ENCODE measurements around the gene CTBP2.

Gene CTBP2

GRCh38 chr10:125022671-125023070, 137.7 kb downstream of the CTBP2 start:
- H3K4me3 ChIP-seq (ENCODE audit: control insufficient read depth, low read depth, low read length) = no peak overlapping the region
- no peak for DNase-seq (ENCODE audit: low read depth)
- TF ChIP-seq CTCF (conservative IDR thresholded peaks at IDR 0.05; ENCODE audit: control insufficient read depth, insufficient read depth, low read depth, low read length) = no peak

DNA sequence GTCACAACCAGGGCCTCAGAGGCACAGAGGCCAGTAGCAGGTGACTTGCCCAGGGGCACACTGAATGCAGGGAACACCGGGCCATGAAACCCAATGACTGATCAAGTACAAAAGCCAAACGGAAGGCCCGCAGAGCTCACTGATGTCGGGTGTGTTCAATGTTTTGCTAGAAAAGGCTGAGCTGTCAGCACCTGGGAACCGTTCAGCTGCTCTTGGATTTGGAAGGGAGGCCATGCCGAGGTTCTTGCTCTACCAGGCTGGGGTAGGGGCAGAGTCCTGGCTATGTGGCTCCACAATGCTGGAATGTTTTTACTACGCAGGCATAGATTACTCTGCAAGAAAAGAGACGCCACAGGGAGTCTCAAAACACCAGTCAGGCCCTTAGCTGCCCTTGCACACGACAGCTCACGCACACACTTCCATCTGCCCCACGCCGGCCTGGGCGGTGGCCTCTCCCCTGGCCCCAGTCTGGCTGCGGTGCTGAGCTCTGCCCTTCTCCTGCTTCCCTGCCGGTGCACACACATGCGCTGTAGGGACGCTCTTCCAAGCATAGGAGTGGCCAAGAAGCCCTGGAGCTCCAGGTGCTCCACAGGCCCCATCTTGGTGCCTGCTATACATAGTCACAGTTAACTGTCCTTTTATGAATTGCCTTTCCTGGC, 138.5 kb downstream of the CTBP2 start:
- TF ChIP-seq CTCF (conservative IDR thresholded peaks at IDR 0.05; ENCODE audit: control insufficient read depth, insufficient read depth, low read depth, low read length) = no peak
- no peak for DNase-seq (ENCODE audit: low read depth)
- no peak overlapping the region for H3K4me3 ChIP-seq (ENCODE audit: control insufficient read depth, low read depth, low read length)

- no peak overlapping the region for H3K4me3 ChIP-seq (ENCODE audit: control insufficient read depth, low read depth, low read length)
These were observed 139.5 kb downstream of the CTBP2 start for GRCh38 chr10:125020871-125021270.

GRCh38 chr10:125020386-125020785, 140.0 kb downstream of the CTBP2 start:
- TF ChIP-seq CTCF (conservative IDR thresholded peaks at IDR 0.05; ENCODE audit: control insufficient read depth, insufficient read depth, low read depth, low read length) = no peak
- DNase-seq (ENCODE audit: low read depth) = no peak

More at GRCh38 chr10:125020871-125021270, 139.5 kb downstream of the CTBP2 start:
- no peak for TF ChIP-seq CTCF (conservative IDR thresholded peaks at IDR 0.05; ENCODE audit: control insufficient read depth, insufficient read depth, low read depth, low read length)
- no peak for DNase-seq (ENCODE audit: low read depth)

GRCh38 chr10:125018576-125019143, 141.7 kb downstream of the CTBP2 start:
- TF ChIP-seq CTCF (conservative IDR thresholded peaks at IDR 0.05; ENCODE audit: control insufficient read depth, insufficient read depth, low read depth, low read length) = no peak
- no peak overlapping the region for H3K4me3 ChIP-seq (ENCODE audit: control insufficient read depth, low read depth, low read length)
- DNase-seq (ENCODE audit: low read depth) = no peak

More at GRCh38 chr10:125020386-125020785, 140.0 kb downstream of the CTBP2 start:
- H3K4me3 ChIP-seq (ENCODE audit: control insufficient read depth, low read depth, low read length) = no peak overlapping the region

GRCh38 chr10:125017547-125018298, 142.6 kb downstream of the CTBP2 start:
- no peak overlapping the region for H3K4me3 ChIP-seq (ENCODE audit: control insufficient read depth, low read depth, low read length)
- no peak for TF ChIP-seq CTCF (conservative IDR thresholded peaks at IDR 0.05; ENCODE audit: control insufficient read depth, insufficient read depth, low read depth, low read length)
- no peak for DNase-seq (ENCODE audit: low read depth)

Data from fibroblast of mammary gland (primary cell).